ENCODE results near the gene PALMD. TPM values are rescaled to one million over a fixed set of nuclear protein-coding genes. Genes with fewer than 3 reads are reported as not detected.

The PALMD gene
- total and polyA plus RNA-seq, 2 of the 8 experiments (the other 6 are each of a cell fraction or from before 2014, with no cell fraction given), result not detected

DNA sequence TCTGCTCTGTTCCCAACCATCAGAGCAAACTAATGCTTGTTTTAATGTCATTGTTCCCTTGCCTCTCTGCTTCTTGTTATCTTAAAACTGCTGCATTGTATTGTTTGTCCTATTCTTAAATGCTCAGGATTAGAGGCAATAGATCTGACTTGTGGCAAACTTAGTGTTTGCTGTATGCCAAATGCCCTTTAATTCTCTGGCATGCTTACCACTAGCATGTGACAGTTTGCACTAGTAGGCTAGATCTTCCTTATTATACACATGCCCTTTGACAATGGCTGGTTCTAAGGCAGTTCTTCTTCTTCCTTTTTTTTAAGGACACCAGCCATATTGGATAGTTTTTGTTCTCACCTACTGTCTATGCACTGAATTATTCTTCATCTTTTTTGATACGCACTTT, 30.1 kb downstream of the PALMD start:
- WGBS, 2 experiments (ENCODE audit: extremely low coverage in 1 of 2, insufficient coverage in 1 of 2, insufficient read length in 1 of 2, insufficient replicate concordance in 2 of 2, low coverage in 1 of 2, low lambda C conversion rate in 2 of 2, missing lambda C conversion rate in 1 of 2), result 93% methylated on average over 1 of the region's 1 CpG; no CpG with 5 or more reads in 1 of the 2 experiments
- H2BK12ac ChIP-seq (ENCODE audit: low read depth, low read length), result no peak overlapping the region
- H4K91ac ChIP-seq (replicated peaks; ENCODE audit: insufficient read length, low read length), result no peak overlapping the region
- FAIRE-seq (no peak), DNase-seq (ENCODE audit: low read depth in 1 of 2, low spot score in 2 of 2) (no peak)
- H3K27me3 ChIP-seq (replicated peaks in 1 of 4; ENCODE audit: control insufficient read depth in 3 of 4, extremely low read depth in 1 of 4, insufficient read depth in 3 of 4, low read length in 3 of 4), result no peaks in the 10 kb centered on the region
- no peaks in the 10 kb centered on the region for H3K23me2 ChIP-seq (ENCODE audit: low read depth, low read length)
- no peak overlapping the region for H2AK5ac ChIP-seq (ENCODE audit: low read depth, low read length)
- no peaks in the 10 kb centered on the region for H3K79me2 ChIP-seq (ENCODE audit: control insufficient read depth in 1 of 2, insufficient read depth in 2 of 2, low read length in 2 of 2)
- H3K9me3 ChIP-seq (ENCODE audit: insufficient read depth in 2 of 2, low read depth in 1 of 2, low read length in 1 of 2), result no peaks in the 10 kb centered on the region
- H4K20me1 ChIP-seq (replicated peaks in 1 of 2; ENCODE audit: control insufficient read depth in 1 of 2, insufficient read depth in 2 of 2, low read length in 2 of 2), result no peaks in the 10 kb centered on the region
- H3K9ac ChIP-seq (replicated peaks in 1 of 4; ENCODE audit: extremely low read depth in 1 of 4, low read depth in 3 of 4, low read length in 3 of 4), result no peak overlapping the region
- H3K27ac ChIP-seq (ENCODE audit: low read depth, low read length), result no peak overlapping the region
- H3K4me1 ChIP-seq (replicated peaks in 1 of 4; ENCODE audit: control insufficient read depth in 3 of 4, insufficient read depth in 4 of 4, low read length in 3 of 4), result no peaks in the 10 kb centered on the region
- H3K14ac ChIP-seq (ENCODE audit: insufficient read length), result no peak overlapping the region
- no peak overlapping the region for H4K5ac ChIP-seq (ENCODE audit: insufficient read length, low read depth, low read length)
- no peak overlapping the region for H3K23ac ChIP-seq (ENCODE audit: insufficient read length)
- no peak overlapping the region for H2BK20ac ChIP-seq (ENCODE audit: low read length)
- H2BK5ac ChIP-seq (ENCODE audit: low read depth, low read length), result no peak overlapping the region
- POLR2A ChIA-PET (ENCODE audit: partially characterized antibody), result no interaction called here
- H3K4ac ChIP-seq (replicated peaks; ENCODE audit: insufficient read length, low read depth, low read length), result no peak overlapping the region
- H2BK120ac ChIP-seq (replicated peaks; ENCODE audit: low read depth, low read length), result no peak overlapping the region
- no peak overlapping the region for H3K56ac ChIP-seq (replicated peaks; ENCODE audit: insufficient read length, low read depth, low read length)
- no peak for TF ChIP-seq CTBP2 (IDR thresholded peaks at IDR 0.05; ENCODE audit: borderline replicate concordance, insufficient read depth, insufficient read length, low read length)
- no peaks in the 10 kb centered on the region for H3K36me3 ChIP-seq (ENCODE audit: control insufficient read depth in 2 of 4, insufficient read depth in 4 of 4, low read length in 3 of 4)
- no peaks in the 10 kb centered on the region for H3K79me1 ChIP-seq (ENCODE audit: low read depth, low read length)
- H3K18ac ChIP-seq (ENCODE audit: extremely low read depth, low read length), result no peak overlapping the region
- no peak overlapping the region for H3K4me2 ChIP-seq (ENCODE audit: insufficient read depth in 1 of 2, low read depth in 2 of 2, low read length in 2 of 2)
- CTCF ChIA-PET (ENCODE audit: partially characterized antibody), result no interaction called here
- no peak overlapping the region for H2AFZ ChIP-seq (ENCODE audit: low read length)
- no peak overlapping the region for H2BK15ac ChIP-seq (ENCODE audit: low read length)
- H3K4me3 ChIP-seq (ENCODE audit: extremely low read depth in 1 of 4, insufficient read depth in 2 of 4, low read depth in 3 of 4, low read length in 4 of 4), result no peak overlapping the region
- H4K8ac ChIP-seq (ENCODE audit: extremely low read depth, insufficient read depth, low read length), result no peak overlapping the region
